HFF-Myc (cell line): ENCODE results near the gene KIZ.
A peak's percentile ranks its signal among the peaks of the same experiment; 100 is the strongest.

Experiments used
- DNase-seq: peaks from one replicate; pipeline ENCODE4 v3.0.0-alpha.2; 2011; ENCODE audit warnings: low read depth; ENCODE audit errors: extremely low read depth
- H3K4me3 ChIP-seq: replicated peaks from 2 replicates; pipeline ENCODE4 v1.5.1; 2011; ENCODE audit warnings: low read depth, mild to moderate bottlenecking, control low read depth, low read length
- CTCF ChIP-seq: IDR thresholded peaks from 2 replicates; pipeline ENCODE4 v1.5.1; 2012; ENCODE audit warnings: mild to moderate bottlenecking, low read depth, low read length, control low read depth; ENCODE audit errors: missing control alignments

Gene KIZ

DNA sequence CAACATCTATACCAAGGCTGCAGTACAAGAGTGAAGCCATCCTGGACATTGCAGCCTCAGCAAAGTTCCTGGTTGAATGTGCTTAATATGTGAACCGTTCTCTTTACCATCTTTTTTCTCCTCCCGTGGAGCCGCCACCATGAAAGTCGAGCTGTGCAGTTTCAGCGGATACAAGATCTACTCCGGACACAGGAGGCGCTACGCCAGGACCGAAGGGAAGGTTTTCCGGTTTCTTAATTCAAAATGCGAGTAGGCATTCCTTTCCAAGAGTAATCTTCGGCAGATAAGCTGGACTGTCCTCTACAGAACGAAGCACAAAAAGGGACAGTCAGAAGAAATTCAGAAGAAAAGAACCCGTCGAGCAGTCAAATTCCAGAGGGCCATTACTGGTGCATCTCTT, 11.3 kb upstream of the KIZ start:
- DNase-seq: no peak
- no peak for TF ChIP-seq CTCF
- H3K4me3 ChIP-seq: no peak overlapping the region

DNA sequence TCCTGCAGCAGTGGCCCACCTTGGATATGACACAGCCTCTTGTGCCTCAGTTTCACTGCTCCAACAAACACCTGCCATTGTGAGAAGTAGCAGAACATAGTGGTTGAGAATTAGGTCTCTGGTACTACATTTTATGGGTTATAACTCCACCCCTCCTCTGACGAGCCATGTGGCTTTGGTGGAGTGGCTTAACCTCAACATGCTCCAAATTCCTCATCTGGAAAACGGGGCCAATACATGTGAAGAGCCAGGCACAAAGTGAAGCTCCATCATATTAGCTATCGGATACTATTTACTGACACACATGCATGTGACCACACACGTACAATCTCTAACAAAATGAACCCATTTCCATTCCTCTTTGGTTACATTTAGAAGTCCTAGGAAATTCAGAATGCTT, 8.4 kb upstream of the KIZ start:
- H3K4me3 ChIP-seq: no peak overlapping the region
- no peak for DNase-seq
- TF ChIP-seq CTCF: no peak

DNA sequence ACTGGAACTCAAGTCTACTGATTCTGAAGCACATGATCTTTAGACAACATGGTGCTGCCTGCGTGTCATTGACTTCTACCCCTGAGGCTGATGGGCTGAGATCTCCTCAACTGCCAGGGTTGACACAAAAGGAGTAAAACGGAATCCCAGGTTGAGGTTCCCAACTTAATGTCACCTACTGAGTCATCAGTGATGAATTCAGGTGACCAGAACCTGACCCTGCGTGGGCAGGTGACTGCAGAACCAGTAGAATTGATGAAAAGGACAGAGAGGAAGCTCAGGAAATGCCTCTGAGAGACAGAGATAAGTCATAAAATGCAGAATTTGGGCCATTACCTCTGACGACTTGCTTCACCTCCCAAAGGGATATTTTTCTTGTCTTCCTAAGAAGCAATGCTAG, 7.7 kb upstream of the KIZ start:
- H3K4me3 ChIP-seq: no peak overlapping the region
- no peak for DNase-seq
- no peak for TF ChIP-seq CTCF

DNA sequence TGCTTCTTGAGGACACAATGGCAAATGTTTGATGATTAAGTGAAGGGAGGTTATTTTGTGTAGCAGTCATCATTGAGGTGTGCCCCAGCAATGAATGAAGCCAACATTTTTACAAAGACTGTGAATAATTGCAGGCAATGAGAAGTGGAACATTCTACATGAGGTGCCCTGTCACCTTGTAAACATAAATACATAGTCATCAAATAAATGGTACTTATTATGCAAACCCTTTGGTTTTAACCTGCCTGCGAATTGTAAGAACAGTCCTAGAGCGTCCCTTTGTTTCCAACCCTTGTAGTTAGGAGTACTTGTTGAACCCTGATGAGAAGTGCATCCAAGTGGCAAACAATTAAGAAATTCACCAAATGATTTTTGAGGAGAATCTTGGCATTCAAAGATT, 7.1 kb upstream of the KIZ start:
- no peak overlapping the region for H3K4me3 ChIP-seq
- no peak for TF ChIP-seq CTCF
- DNase-seq: no peak

- TF ChIP-seq CTCF: no peak
- no peak overlapping the region for H3K4me3 ChIP-seq
- no peak for DNase-seq
These were observed 1.7 kb upstream of the KIZ start for GRCh38 chr20:21124190-21124589.

DNA sequence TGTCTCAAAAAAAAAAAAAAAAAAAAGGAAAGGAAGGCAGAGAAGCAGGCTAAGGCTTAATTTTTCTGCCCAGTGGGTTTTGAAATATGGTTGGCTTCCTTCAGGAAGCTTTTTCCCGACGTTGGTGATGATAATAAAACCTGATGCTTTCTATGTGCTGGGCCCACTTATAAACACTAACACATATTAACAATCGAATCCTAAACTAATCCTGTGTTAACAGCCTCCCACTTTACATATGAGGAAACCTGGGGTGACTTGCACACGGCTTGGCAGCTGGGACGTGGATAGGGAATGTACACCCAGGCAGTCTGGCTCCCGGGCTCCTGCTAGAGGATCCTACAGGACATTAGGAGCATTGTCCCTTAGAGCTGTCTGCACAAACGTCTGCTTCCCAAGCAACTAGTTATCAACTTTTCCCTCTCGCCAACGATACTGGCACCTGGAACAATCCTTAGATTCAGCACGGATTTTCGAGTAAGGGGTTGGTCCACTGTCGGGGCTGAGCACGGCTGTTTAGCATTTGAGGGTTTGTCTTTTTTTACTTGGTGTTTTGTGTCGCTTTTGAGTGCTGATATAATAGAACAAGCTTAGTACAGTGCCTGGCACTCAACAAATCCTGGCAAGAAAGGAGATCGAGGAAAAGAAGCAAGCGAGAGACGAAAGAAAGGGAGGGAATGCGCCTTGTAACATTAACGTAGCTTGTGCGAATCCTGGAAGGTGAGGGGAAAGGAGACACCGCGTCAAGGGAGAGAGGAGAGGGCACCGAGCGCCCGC, 622 bp upstream of the KIZ start:
- TF ChIP-seq CTCF: no peak
- DNase-seq: peak; percentile 33
- peak overlapping the region; percentile 92 for H3K4me3 ChIP-seq

- no peak for DNase-seq
- peak overlapping the region; percentile 92 for H3K4me3 ChIP-seq
- no peak for TF ChIP-seq CTCF
These were observed 644 bp downstream of the KIZ start for GRCh38 chr20:21126581-21126870.
